ENCODE data around the gene BLID.

Gene BLID

DNA sequence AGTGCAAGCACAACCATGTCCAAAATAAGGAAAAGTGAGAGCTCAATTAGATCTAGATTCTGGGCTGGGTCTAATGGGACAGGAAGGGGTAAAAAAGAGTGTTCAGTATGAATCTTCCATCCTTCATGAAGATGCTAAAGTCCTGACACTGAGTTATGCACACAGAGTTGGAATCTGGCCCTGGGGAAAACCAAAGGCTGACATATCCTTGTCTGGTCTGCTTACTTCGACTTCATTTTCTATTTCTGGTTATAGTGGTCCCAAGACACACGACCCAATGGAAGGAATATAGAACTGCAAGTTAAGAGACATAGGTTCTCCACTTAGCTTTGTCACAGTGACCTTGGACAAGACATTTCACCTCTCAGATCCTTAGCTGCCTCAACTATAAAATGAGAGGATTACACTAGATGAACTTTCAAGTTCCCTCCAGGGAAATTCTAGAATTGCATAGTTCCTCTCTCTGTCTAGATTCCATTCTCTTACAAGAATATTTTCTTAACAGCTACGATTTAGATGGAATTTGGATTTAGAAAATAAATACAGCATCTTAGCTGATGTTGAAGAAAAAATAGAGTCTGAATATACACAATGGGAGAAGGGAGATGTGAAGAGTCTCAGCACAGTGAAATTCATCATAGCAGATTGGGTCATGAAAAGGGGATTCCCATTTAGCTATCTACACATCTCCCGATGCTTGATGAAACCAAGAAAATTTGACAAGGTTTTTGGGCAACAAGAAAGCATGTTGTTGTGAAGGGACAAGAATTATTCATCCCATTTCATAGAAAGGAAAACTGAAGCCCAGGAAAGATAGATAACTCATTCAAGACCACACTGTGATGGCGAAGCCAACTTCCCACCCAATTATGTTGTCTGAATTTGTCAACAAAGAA is 3.3 kb downstream of the BLID start:
- H3K4me3 ChIP-seq (ENCODE audit: low read depth, low read length), result no peak overlapping the region
- TF ChIP-seq, protein P1, sequence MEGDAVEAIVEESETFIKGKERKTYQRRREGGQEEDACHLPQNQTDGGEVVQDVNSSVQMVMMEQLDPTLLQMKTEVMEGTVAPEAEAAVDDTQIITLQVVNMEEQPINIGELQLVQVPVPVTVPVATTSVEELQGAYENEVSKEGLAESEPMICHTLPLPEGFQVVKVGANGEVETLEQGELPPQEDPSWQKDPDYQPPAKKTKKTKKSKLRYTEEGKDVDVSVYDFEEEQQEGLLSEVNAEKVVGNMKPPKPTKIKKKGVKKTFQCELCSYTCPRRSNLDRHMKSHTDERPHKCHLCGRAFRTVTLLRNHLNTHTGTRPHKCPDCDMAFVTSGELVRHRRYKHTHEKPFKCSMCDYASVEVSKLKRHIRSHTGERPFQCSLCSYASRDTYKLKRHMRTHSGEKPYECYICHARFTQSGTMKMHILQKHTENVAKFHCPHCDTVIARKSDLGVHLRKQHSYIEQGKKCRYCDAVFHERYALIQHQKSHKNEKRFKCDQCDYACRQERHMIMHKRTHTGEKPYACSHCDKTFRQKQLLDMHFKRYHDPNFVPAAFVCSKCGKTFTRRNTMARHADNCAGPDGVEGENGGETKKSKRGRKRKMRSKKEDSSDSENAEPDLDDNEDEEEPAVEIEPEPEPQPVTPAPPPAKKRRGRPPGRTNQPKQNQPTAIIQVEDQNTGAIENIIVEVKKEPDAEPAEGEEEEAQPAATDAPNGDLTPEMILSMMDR (IDR thresholded peaks at IDR 0.05; ENCODE audit: low read depth, low read length), result no peak

DNA sequence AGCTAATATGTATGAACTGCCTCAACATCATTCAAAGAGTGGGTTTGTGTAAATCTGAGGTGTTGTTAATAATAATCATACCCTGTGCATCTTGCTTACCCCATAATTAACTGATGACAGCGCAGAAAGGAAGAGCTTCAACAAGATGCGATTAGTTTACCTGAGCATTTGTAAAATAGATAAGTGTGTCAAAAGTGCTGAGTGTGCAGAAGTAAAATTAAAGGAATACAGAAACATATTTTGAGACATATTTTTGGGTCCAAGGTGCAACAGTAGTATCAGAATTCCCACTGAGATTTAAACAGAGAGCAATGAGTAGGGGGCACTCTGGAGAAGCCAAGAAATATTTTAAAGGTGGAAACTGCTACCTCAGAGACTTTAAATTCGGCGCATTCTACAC is 6.1 kb downstream of the BLID start:
- no peak overlapping the region for H3K4me3 ChIP-seq (ENCODE audit: low read depth, low read length)
- TF ChIP-seq, protein P1 (IDR thresholded peaks at IDR 0.05; ENCODE audit: low read depth, low read length), result no peak

DNA sequence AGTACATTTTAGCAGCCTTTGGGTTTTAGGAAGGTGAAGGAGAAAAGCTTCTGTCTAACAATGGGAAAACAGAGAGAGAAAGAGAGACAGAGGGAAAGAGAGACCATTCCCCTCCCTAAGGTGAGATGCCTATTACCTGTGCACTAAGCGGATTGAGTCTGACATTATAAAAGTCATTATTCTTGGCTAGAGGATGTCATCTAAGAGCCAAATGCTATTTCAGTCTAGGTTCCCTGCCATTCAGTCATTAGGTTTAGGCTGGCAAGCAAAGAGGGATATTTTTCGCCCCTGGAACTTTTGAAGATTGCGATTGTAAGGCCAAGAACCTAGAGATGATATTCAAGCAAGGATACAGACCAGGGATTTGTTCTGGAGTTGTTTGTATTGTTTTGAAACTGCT is 7.2 kb downstream of the BLID start:
- no peak overlapping the region for H3K4me3 ChIP-seq (ENCODE audit: low read depth, low read length)
- TF ChIP-seq, protein P1 (IDR thresholded peaks at IDR 0.05; ENCODE audit: low read depth, low read length), result no peak

DNA sequence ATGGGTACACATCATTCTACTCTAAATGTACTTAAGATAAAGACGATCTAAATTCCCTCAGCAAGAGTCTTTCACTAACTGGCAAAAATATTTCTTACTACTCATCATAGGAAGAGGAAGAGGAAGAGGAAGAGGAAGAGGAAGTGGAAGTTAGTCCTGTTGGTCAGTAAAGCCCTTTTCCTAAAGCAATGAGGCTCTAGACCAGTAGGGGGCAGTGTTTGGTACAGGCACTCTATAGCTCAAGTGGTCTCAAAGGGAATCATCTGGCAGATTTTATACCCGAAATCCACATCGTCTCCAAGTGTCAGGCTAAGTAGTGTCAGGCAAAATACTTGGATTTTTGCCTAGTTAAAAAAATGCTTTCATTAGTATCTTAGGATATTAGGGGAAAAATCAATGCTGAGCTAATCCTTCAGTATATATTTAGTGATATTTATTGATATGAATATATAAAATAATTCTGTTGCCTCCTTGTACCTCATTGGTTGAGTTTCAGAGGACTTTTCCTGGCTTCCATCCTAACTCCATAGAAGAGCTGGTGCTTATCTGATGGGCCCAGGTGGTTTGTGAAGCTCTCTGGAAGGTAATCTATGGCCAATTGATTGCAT is 7.7 kb downstream of the BLID start:
- H3K4me3 ChIP-seq (ENCODE audit: low read depth, low read length), result no peak overlapping the region
- TF ChIP-seq, protein P1 (IDR thresholded peaks at IDR 0.05; ENCODE audit: low read depth, low read length), result peak; percentile 59

DNA sequence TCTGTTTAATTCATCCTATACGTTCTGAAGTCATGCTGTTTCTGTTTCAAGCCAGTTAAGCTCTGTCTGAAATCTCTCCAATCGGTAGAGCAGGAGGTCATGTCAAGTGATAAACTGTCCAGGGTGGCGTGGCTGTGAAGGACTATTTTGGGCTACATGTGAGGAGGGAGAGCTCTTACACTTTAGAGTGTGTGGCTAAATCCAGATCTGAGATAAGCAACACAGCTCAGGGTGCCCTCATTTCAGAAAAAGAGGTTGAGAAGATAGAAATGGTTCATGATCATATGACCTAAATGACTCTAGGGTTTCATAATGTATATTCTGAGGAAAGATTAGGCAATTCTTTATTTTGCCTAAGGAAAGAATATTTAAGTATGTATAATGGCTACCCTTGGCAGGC is 8.4 kb downstream of the BLID start:
- TF ChIP-seq, protein P1 (IDR thresholded peaks at IDR 0.05; ENCODE audit: low read depth, low read length), result no peak
- H3K4me3 ChIP-seq (ENCODE audit: low read depth, low read length), result no peak overlapping the region

DNA sequence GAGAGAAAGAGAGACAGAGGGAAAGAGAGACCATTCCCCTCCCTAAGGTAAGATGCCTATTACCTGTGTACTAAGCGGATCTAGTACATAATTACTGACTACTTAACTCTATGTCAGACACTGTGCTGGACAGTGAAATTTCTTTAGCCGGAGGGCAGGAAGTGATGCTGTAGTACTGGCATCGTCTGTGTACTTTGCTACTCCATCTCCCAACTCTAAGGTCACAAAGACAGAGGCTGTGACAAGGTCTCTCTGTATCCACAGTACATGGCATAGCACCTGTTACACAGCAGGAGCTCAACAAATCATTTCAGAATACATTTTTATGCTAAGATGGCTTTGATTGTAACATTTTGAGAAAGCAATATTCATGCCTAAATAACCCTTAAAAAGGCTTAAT is 9.0 kb downstream of the BLID start:
- TF ChIP-seq, protein P1 (IDR thresholded peaks at IDR 0.05; ENCODE audit: low read depth, low read length), result no peak
- H3K4me3 ChIP-seq (ENCODE audit: low read depth, low read length), result no peak overlapping the region

Data from WI38 (cell line).